Gastrocnemius medialis (tissue), 4 donors: Measurements from ENCODE around the gene CLCN6. TPM values are rescaled to one million over a fixed set of nuclear protein-coding genes. Genes with fewer than 3 reads are reported as not detected.

Experiments
- ATAC-seq, 2 donors: fragments of 150-250 bp; one replicate each; pipeline ENCODE4 v1.9.1; 2016
- DNase-seq, 2 donors: peaks; one replicate each; pipeline ENCODE4 v3.0.0-alpha.2; 2019
- H3K27ac ChIP-seq, 4 donors: fragments of 200-600 bp; sonication (generic); 1 replicate in 1 of 4; 2 replicates in 3 of 4; pipeline ENCODE4 v1.5.1; 2016 to 2018; ENCODE audit warnings: mild to moderate bottlenecking in 2 of 4, moderate library complexity in 1 of 4
- H3K27me3 ChIP-seq, 3 donors: fragments of 200-600 bp; sonication (generic) in 2 of 3; 1 replicate in 1 of 3; 2 replicates in 2 of 3; pipeline versions ENCODE4 v1.5.1 to v1.6.0; 2016 to 2019; ENCODE audit warnings: mild to moderate bottlenecking in 1 of 3, moderate library complexity in 1 of 3
- H3K36me3 ChIP-seq, 2 donors: fragments of 200-600 bp; sonication (generic) in 1 of 2; one replicate each; pipeline ENCODE4 v1.5.1; 2017 to 2018
- H3K4me1 ChIP-seq, 2 donors: fragments of 200-600 bp; sonication (generic) in 1 of 2; one replicate each; pipeline ENCODE4 v1.5.1; 2016 to 2017; ENCODE audit warnings: mild to moderate bottlenecking in 2 of 2
- H3K4me3 ChIP-seq, 4 donors: fragments of 200-600 bp; sonication (generic) in 3 of 4; 1 replicate in 1 of 4; 2 replicates in 3 of 4; pipeline ENCODE4 v1.5.1; 2016 to 2019; ENCODE audit warnings: mild to moderate bottlenecking in 2 of 4
- H3K9me3 ChIP-seq, 3 donors: fragments of 200-600 bp; sonication (generic) in 2 of 3; 1 replicate in 1 of 3; 2 replicates in 2 of 3; pipeline ENCODE4 v1.5.1; 2016 to 2019
- POLR2A ChIP-seq, 2 donors: fragments of 450-650 bp; IDR thresholded peaks; one replicate each; pipeline ENCODE4 v1.6.1; 2017; ENCODE audit warnings: antibody characterized with exemption in 2 of 2, mild to moderate bottlenecking in 2 of 2, moderate library complexity in 2 of 2
- in situ Hi-C, 4 donors: fragments of 200-750 bp; cut with MboI; loops; one replicate each; pipeline versions ENCODE4 v1.15.0 to v1.8.0; 2017; ENCODE audit warnings: low sequenced_read_pairs in 4 of 4
- intact Hi-C: fragments of 100-400 bp; cut with DNase I; formaldehyde crosslinking; loops from one replicate; pipeline ENCODE4 v1.15.1; 2023; ENCODE audit warnings: low total_unique reads
- total RNA-seq, 4 donors: library from RNA; depleted of rRNA; stranded (reverse); fragments of >200 nt; gene quantifications; one replicate each; pipeline versions ENCODE4 v1.1.0 to v1.2.3, GENCODE V29; 2016
- TF ChIP-seq, protein P1 (sequence below), 5 experiments: fragments of 450-650 bp in 3 of 5; fragments of 200-600 bp in 2 of 5; sonication (generic) in 2 of 5; IDR thresholded peaks in 4 of 5; conservative IDR thresholded peaks in 1 of 5; 1 replicate in 4 of 5; 2 replicates in 1 of 5; pipeline ENCODE4 v1.5.1; 2016 to 2019; ENCODE audit warnings: antibody characterized with exemption in 5 of 5, mild to moderate bottlenecking in 3 of 5, moderate library complexity in 3 of 5

Gene CLCN6
- total RNA-seq, 4 donors from 2014 or later = 7.1 to 11.9 (median 9.5) TPM

DNA sequence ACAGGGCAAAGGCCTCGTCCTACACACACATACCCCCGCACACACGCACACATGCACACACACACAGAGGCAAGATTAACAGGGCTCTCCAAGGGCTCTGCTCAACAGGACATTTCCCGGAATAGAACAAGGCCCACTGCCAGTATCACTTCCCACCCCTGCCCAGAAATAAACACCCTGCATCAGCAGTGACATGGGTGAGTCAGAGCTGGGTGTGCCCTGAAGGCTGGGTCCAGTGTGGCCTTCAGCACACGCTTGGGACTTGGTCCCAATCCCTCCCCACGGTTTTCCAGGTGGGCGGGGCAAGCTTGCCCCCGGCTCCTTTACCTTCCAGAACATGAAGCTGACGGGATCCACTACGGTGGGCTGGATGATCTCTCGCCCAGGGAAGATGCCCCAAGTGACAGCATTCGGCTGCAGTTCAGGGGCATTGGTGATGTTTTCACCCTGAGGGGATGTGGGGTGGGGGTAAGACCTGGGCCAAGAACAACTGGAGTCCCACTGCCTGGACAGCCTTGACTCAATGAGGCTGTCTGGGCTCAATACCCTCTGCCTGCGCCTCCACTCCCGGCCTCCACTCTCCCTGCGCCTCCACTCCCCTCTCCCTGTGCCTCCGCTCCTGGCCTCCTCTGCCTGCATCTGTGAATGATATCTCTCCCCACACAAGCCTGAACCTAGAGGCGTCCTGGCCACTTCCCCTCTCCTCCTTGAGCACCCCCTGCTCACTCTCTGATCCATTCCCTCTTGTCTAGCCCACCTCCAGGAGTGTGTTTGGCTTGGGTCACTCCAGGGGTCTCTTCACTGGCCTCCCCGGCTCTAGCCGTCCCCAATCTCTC, 14.9 kb upstream of the CLCN6 start:
- Histone ChIP-seq H3K4me1 (peaks cover 65 to 76% of the 10 kb centered on the region in 2 donors), H3K9me3 (no peaks in the 10 kb centered on the region), H3K27me3 (no peaks in the 10 kb centered on the region), H3K4me3 (peak overlapping the region; percentile 7 to 43 (median 12)), H3K36me3 (peaks cover 0 to 39% of the 10 kb centered on the region in 2 donors), H3K27ac (peak overlapping the region; percentile 90 to 99 (median 97))
- intact Hi-C loops (loop anchor here (2.0 kb wide), 1 partner anchor 118 kb away; no protein-coding TSS in a partner anchor), in situ Hi-C loops (no loop called here)
- peak; percentile 75 to 85 for TF ChIP-seq POLR2A (IDR thresholded peaks at IDR 0.05)
- TF ChIP-seq, protein P1, sequence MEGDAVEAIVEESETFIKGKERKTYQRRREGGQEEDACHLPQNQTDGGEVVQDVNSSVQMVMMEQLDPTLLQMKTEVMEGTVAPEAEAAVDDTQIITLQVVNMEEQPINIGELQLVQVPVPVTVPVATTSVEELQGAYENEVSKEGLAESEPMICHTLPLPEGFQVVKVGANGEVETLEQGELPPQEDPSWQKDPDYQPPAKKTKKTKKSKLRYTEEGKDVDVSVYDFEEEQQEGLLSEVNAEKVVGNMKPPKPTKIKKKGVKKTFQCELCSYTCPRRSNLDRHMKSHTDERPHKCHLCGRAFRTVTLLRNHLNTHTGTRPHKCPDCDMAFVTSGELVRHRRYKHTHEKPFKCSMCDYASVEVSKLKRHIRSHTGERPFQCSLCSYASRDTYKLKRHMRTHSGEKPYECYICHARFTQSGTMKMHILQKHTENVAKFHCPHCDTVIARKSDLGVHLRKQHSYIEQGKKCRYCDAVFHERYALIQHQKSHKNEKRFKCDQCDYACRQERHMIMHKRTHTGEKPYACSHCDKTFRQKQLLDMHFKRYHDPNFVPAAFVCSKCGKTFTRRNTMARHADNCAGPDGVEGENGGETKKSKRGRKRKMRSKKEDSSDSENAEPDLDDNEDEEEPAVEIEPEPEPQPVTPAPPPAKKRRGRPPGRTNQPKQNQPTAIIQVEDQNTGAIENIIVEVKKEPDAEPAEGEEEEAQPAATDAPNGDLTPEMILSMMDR (IDR thresholded peaks at IDR 0.05 in 4 of 5, conservative IDR thresholded peaks at IDR 0.05 in 1 of 5) = no peak
- ATAC-seq (peak; percentile 83 to 96), DNase-seq (peak; percentile 97 to 98)

DNA sequence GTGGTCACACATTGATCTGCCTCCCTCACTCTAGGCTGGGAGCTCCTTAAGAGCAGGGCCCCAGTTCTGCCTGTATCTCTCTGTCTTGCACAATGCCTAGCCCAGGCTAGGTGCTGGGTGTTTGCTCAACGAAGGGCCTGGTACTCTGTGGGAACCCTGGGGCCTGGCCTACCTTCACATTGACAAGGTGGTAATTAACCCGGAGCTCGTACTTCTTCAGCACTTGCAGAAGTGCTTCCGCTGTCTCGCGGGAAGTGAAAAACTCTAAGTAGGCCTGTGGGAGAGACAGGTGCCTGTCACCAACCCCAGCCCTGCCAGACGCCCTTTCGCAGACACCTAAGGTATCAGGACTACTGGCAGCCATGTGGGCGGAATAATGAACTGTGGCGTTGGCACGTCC, 13.9 kb upstream of the CLCN6 start:
- intact Hi-C loops = loop anchor here (1.0 kb wide), 1 partner anchor 10 kb away; no protein-coding TSS in a partner anchor
- no peak for ATAC-seq
- DNase-seq = peak in 1 of 2 donors; percentile 43

DNA sequence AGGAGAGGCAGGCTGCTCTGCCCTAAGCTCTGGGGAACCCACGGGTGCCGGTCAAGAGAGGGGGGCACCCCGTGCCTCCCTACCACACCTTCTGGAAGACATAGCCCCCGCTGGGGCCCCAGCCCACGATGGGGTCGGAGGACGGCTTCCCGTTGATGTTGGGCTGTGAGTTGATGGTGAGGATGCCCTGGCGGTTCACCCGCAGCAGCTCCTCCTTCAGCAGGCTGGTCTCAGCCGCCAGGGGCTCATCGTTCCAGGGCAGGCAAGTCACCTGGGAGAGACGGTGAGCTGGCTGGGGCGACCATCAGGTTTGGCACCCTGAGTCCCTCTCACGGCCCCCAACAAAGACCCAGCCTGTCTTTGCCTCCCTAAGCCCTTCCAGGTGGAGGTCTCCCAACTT, 12.2 kb upstream of the CLCN6 start:
- intact Hi-C loops = no loop called here
- Histone ChIP-seq H3K36me3 (peaks cover 0 to 44% of the 10 kb centered on the region in 2 donors), H3K27ac (peak overlapping the region; percentile 90 to 99 (median 97)), H3K4me1 (peaks cover 38 to 58% of the 10 kb centered on the region in 2 donors), H3K9me3 (no peaks in the 10 kb centered on the region), H3K4me3 (no peak overlapping the region), H3K27me3 (no peaks in the 10 kb centered on the region)
- no peak for DNase-seq
- no peak for ATAC-seq
- TF ChIP-seq, protein P1 (IDR thresholded peaks at IDR 0.05 in 4 of 5, conservative IDR thresholded peaks at IDR 0.05 in 1 of 5) = no peak
- TF ChIP-seq POLR2A (IDR thresholded peaks at IDR 0.05) = no peak
- in situ Hi-C loops = no loop called here

More for the DNA sequence above, 13.9 kb upstream of the CLCN6 start:
- Histone ChIP-seq H3K27ac (peak overlapping the region; percentile 90 to 99 (median 97)), H3K4me1 (peaks cover 55 to 75% of the 10 kb centered on the region in 2 donors), H3K27me3 (no peaks in the 10 kb centered on the region), H3K4me3 (no peak overlapping the region), H3K9me3 (no peaks in the 10 kb centered on the region), H3K36me3 (peaks cover 0 to 41% of the 10 kb centered on the region in 2 donors)
- TF ChIP-seq, protein P1 (IDR thresholded peaks at IDR 0.05 in 4 of 5, conservative IDR thresholded peaks at IDR 0.05 in 1 of 5) = no peak
- TF ChIP-seq POLR2A (IDR thresholded peaks at IDR 0.05) = no peak
- in situ Hi-C loops = no loop called here

DNA sequence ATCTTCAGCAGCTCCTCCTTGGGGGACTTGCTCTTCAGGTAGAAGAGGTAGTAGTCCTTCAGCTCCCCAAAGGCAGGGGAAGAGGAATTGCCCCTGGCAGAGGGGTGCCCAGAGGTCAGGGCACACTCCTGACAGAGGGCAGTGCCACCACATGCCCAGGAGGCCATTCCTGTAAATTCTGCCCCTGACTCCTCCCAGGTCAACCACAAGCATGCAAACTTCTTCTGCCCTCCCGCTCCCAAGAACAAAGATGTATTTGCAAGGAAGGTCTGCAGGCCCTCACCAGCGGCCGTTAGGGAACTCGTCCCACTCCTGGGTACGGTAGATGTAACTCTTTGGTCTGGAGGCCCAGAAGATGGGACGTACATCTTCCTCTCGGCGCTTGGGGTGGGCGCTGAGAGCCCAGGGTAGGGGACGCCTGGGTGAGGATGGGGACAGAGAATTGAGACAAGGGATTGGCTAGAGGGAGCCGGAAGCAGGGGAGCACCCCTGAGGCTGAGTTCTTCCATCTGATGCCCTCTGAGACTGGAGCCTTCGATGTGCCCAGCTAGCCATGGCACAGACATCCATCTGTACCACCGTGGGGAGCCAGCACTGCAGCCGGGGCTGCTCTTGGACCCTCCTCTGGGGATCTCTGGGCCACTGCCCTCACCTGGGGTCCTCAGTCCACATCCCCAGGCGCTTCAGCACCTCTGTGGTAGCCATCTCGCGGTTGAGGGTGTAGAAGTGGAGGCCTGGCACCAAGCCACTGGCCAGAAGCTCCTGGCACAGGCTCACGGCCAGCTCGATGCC, 11.3 kb upstream of the CLCN6 start:
- DNase-seq (no peak), ATAC-seq (no peak)
- no peak for TF ChIP-seq POLR2A (IDR thresholded peaks at IDR 0.05)
- TF ChIP-seq, protein P1 (IDR thresholded peaks at IDR 0.05 in 4 of 5, conservative IDR thresholded peaks at IDR 0.05 in 1 of 5) = no peak
- Histone ChIP-seq H3K27me3 (no peaks in the 10 kb centered on the region), H3K27ac (peak overlapping the region; percentile 90 to 99 (median 97)), H3K36me3 (peaks cover 0 to 49% of the 10 kb centered on the region in 2 donors), H3K9me3 (no peaks in the 10 kb centered on the region), H3K4me1 (peaks cover 29 to 50% of the 10 kb centered on the region in 2 donors), H3K4me3 (no peak overlapping the region)
- in situ Hi-C loops = no loop called here
- intact Hi-C loops = no loop called here
